HG03135 (cell line): ENCODE measurements around the gene HOXB7.

ENCODE experiments used
- ATAC-seq: cut with Tn5 transposase; IDR thresholded peaks from one replicate; pipeline ENCODE4 v1.9.1; 2021; ENCODE audit warnings: mild to moderate bottlenecking, moderate library complexity; ENCODE audit not compliant: unreplicated experiment

HOXB7 gene

DNA sequence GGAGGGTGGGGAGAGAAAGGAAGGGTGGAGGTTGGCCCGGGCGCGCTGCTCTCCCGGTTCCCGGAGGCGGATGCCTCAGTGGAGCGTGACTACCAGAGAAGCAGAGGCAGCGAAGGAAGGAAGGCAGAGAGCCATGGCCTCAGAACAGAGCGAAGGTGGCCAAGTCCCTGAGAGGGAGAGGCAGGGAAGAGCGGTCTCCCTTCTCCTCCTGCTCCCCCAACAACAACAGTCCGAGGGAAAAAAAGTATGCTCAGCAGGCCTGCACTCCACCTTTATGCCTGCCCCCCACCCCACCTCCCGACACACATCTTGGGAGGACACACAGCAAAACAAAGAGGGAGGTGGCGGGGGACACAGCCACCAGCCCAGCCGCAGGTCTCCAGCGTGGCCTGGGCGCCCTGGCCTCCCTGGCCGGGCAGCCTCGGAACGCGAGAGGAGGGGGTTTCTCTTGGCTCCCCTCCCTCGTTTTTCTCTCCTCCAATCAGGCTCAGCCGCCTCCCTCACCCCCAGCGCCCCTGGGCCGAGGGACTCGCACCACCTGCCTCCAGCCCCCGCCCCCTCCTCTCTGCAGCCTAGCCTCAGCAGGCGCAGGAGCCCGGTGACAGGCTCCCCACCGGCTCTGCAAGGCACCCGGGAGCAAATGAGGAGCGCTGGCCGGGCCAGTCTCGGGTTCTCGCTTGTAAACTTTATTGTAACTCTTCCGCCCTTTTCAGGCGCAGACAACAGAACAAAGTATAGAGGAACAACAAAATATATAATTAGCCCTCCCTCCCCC is 1.1 kb upstream of the HOXB7 start:
- ATAC-seq, result no peak

DNA sequence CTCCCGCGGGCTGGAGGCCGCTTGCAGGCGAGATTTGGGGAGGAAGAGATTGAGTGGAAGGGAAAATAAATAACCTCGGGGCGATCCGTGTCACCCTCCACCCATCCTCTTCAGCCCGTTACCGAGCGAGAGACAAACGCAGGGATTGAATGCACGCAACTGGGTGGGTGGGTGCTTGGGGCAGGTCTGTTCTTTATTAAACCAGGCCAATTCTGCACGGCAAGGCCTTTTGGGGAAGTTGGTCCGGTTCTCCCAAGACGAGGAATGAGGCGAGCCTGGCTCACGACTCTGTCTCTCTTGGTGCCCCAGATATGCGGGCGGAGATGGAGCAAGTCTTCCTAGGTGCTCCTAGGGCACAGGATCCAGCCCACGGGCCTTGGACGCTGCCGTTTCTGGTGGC is 396 bp upstream of the HOXB7 start:
- no peak for ATAC-seq

DNA sequence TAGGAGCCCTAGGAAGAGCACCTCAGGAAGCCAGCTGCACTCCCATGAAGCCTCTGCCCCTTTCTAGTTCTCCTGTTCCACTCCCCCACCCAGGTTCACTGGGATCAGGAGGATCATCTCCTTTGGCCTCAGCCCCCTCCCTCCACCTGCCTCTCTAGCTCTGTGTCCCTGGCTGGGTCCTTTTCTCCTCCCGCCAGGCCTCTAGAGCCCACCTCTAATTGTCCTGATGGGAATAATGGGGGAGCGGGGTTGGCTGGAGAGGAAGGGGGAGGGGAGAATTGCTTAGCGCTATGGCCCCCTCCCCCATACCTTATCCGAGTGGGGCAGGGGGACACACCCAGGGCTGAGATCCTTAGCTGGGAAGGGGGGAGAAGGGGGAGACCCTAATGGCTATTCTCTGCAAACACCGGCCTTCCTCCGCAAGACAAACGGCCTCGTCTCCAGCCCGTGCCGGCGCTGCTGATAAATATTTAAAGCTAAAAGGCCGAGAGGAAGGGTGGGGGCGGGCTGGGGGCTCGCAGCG is 997 bp downstream of the HOXB7 start:
- no peak for ATAC-seq

DNA sequence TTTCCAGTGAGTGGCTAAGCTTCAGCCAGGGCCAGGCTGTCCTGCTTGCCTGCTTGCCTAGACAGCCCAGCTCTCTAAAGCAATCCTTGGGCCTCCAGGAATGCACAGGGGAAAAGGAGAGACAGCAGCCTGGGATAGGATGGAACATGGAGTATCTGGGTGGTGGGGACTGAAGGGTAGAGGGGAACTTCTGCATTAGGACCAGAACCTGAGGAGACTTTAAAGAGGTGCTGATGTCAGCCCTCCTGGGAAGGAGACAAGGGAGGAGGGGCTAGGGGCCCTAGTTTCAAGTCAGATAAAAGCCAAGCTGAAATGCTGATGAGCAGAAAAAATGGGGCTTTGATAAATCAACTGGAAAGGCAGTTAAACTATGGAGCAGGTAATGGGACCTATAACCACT is 1.8 kb downstream of the HOXB7 start:
- no peak for ATAC-seq

DNA sequence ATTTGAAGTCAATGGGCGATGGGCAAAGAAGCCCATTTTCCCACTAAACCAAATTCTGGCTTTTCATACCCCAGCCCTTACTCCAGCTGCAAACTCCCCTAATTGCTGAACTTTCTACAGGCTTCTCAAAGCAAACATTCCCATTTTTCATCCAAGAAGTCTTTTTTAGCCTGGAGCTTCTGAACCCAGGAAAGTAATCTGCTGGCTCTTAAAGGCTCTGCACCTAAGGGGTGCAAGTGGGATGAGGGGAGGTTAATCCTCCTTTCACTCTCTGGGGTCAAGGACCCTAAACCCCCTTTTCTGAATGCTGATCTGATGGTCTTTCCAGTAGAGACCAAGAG is 2.4 kb downstream of the HOXB7 start:
- no peak for ATAC-seq

DNA sequence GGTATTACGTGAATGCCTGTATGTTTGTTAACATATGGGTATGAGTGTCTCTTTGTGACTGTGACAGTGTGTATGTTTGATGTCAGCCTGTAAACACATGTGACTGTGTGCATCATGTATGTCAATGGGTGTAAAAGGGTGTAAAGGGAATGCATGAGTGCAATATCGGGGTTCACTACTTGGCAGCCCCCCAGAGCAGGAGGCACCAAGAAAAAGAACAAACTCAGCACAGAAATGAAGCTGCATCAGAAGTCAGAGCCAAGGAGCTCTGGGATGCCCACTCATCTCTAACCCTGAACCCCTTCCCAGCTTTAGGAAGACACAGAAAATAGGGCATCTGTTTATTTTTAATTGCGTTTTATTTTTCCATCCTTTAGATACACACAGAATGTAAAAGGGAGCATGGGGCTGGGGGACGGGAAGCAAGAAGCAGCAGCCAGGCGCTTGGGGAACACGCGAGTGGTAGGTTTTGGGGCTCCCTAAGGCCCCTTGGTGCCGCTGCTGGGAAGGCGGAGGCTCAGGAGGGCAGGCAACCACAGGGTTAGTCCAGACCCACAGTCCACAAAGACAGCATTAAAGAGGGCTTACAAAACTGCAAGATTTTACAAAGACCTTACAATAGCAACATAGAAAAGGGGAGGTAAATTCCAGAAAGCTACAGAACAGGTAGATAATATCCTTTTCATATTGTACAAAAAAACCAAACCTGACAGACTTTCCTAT is 3.8 kb downstream of the HOXB7 start:
- no peak for ATAC-seq

DNA sequence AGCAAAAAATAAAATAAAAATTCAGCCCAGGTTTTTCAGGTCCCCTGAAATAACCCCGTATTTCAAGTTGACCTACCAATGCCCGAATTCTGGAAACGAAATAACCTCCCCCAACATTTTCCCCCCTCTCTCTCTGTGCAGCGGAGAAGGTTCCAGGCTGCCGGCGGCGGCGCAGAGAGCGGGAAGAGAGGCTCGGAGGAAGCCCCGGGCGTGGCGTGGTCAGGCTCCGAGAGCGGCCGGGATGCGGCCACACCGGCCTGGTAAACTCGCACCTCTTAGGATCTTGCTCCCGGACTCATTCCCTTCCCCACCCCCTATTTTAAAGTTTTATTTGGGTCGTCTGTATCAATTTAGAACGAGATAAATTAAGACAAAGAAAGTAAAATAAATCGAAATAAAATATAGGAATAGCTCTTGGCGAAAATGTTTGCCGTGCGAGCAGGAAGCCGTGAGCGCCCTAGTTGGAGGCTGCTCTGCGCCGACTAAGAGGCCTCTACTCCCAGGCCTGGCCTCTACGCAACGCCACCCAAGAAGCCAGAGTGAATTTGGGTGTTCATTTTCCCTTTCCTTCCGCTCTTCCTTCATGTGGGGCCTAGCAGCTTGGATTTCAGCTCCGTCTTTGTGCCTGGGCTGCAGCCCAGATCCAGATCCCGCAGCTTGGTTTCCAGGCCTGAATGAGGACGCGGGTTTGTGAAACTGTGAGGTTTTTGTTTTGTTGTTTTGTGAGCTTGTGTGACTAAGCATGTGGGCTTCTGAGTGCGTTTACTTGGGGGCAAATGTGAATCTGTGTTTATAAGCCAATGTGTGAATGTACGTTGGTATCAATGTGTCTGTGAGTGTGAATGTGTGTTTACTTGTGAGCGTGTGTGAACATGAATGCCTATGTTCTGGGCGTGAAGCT is 4.6 kb downstream of the HOXB7 start:
- no peak for ATAC-seq

DNA sequence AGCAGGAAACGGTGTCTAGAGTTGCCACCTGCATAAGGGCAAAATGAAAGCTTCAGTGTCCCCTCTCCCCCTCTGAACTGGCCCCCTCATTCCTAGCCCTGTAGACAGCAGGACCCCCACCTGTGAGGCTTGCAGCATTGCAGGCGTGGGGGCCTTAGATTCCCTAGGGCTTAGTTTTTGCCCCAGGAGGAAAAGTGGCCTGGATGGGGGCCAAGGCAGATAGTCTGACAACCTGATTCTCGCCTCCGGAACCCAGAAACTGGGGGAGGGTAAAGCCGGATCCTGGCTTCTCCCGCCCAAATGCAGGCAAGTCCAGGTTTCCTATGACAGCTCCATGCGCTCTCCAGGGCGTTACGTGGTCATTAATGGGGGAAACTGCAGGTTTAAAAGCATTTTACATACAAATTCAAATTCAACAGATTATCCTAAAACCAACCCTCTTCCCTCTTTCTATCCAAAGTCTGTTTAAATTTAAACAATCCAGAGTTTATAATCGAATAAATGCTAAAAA is 5.4 kb downstream of the HOXB7 start:
- ATAC-seq, result no peak

DNA sequence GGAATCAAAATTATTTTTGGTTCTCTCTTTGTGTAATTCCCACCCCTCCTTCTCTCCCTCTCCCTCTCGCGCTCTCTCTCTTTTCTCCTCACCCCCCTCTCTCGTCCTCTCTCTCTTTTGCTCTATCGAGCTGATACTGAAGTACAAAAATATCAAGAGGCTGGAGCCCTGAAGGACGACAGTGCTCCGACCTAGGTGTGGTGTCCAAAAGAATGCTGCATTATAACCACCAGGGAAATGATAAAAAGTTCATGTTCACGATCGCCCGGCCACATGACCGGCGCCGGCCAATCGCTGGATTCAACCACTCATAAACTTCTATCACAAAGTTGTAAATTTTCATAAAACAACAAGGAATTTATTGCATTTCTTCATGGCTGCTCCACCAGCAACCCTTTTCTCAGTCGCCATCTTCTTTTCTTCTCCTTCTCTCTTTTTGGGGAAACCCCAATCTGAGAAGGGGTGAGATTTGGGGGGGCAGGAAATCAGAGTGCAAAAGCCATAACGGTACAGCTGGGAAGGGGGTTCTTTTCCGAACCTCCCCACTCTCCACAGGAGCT is 6.0 kb downstream of the HOXB7 start, which contains the start of gene HOXB6:
TSS of gene HOXB6 (minus strand) at position 217 of the 560 bp plus-strand sequence. CDS start 6,836 bp downstream, outside the sequence.
- ATAC-seq, result no peak

DNA sequence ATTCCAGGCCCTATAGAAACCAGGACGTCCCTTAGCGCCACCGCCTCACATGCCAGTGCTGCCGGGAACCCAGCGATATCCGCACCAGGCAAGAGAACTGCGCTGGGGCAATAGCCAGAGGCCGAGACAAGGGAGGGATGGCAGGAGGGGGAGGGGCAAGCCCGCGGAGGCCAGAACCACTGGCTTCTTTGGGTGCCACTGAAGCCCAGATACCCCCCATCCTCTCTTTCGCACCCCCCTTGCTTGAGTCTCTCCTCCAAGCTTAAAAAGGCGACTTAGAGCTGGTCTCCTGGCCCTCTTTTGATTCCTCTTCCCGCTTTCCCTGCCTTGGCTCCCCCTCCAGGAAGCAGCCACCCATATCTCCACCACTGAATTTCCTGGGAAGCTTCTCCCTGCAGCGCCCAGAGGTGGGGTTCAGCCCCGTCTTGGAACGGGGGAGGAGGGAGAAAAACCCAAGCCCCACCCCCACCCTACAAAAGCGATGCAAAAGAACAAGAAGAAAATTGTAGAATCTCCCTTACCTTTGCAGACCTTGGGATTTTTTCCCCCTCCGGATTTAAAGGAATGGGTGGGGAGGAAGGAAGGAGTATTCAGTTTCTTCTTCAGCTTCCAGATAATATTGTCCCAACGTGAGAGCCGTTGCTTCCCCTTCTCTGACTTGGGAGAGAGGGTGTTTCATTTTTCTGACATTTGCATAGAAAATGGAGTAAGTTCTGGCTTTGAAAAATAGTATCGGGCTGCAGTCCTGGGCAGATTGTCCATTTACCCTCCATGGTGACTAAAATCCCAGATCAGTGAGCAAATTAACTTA is 6.7 kb downstream of the HOXB7 start:
- no peak for ATAC-seq

DNA sequence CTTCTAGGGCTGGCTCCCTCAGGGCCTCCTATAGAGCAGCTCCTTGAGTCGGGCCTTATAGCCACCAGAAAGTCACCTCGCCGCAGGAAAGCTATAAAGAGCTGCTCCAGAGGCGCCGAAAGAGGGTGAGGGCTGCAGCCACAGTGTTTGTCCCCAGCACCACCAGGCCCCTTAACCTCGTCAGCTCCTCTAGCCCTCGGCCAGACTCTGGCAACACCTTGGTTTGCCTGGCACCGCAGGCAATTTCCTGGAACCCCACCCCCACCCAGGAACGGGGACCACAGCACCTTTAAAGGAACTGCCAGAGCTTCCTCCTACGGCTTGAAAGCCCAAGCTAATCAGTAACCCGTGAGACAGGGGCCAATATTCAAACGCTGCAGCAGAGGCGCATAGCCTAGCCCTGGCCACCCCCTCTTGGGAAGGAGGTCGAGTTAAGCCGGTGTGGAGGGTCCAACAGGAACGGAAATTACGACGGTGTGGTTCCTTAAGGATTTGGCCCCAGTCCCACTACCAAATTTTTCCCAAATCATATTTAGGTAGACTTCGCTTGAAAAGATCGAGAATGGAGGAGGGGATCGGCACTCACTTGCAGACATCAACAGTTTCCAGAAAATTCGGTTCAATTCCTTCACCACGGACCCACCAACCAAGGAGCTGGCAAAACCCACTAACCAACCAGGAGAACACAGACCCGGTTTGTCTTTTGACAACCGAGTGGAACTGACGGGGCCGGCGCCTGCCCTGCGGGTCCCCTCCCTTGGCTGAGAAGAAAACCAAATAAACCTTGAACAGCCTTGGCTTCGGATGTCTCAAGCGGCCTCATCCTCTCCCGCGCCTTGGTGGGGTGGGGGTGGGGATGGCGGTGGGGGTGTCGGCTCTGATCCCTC is 9.0 kb downstream of the HOXB7 start:
- ATAC-seq, result no peak

DNA sequence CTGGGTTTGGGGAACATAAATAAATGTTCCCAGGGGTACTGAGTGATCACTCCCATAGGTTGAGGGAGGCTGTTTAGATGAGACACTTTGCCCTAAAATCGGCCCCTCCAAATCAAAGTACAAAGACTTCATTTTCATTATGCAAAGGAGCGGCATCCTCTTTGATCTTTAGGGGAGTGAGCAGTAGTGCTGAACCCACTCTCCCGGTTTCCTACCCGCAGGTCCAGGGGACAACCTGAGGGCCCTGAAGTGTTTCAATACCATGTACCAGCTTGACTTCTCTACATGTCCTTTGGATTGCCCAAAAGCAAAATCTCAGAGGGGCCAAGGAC is 9.6 kb downstream of the HOXB7 start:
- no peak for ATAC-seq

DNA sequence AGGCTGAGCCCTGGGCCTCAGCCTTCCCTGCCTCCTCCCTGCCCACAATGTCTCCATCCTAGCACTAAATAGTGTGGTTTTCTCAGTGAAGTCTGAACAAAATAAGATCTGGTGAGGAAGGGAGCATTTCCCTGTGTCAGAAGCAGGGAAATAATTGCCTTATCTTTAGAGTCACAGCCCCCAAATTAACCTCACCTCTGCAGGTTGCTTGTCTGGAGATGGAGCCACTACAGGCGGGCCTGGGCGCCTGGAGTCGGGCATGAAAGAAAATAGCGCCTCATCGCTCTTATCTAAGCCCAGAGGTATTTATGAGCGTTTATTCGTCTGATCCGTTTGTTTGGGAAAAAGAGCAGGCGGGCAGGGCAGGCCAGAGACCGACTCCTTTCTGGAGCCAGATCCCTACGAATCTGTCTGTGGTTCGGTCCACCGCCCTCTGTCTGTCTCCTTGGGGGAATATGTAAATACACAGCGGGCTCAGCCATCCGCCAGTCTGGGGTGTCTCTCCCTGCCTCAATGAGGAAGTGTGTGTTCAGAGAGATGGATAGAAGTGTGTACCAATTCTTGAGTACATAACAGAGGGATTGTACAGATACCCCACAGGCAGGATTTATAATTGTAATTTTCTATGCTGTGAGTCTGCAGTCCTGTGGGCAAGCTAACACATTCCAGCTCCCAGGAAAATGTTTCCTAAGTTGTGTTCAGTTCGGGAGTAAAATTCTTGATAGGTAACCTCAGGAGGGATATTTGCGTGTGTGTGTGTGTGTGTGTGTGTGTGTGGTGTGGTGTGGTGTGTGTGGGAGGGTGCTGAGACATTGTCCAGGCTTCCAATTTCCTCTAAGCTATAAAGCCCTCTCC is 10.3 kb downstream of the HOXB7 start:
- no peak for ATAC-seq

DNA sequence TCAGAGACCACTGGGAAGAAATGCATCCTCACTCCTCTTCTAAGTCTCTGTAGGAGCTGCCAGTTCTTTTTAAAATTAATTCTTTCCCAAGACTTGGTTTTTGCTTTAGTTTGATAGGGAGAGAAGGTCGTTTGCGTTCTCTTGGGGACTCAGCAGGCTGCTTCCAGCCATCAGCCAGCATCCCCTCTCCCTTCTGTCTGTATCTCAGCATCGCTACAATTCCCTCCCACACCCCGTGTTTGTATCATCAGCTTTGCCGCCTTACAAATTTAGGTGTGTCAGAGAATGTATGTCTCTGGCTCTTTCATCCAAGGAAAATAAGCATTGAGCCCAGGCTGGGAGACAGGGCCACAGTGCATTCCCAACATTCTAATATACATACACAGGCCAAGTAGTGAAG is 11.5 kb downstream of the HOXB7 start:
- no peak for ATAC-seq

DNA sequence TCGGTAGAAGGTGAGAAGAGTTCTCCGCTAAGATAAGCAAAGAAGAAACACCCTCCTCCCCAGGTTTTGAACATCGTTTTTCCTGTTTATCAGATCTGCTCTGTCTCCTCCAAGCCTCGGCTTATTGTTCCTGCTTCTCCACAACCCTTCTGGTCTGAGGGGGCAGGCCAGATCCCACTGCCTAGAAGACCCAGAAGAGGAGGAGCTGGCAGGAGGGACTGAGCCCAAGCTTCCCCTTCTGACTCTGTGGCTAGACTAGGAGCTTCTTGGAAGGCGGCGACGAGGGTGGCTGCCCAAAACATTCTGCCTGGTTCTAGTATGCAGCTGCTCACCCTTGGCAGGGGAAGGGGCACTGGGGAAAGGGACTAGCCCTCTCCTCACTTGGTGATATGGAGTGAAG is 12.1 kb downstream of the HOXB7 start:
- ATAC-seq, result no peak

DNA sequence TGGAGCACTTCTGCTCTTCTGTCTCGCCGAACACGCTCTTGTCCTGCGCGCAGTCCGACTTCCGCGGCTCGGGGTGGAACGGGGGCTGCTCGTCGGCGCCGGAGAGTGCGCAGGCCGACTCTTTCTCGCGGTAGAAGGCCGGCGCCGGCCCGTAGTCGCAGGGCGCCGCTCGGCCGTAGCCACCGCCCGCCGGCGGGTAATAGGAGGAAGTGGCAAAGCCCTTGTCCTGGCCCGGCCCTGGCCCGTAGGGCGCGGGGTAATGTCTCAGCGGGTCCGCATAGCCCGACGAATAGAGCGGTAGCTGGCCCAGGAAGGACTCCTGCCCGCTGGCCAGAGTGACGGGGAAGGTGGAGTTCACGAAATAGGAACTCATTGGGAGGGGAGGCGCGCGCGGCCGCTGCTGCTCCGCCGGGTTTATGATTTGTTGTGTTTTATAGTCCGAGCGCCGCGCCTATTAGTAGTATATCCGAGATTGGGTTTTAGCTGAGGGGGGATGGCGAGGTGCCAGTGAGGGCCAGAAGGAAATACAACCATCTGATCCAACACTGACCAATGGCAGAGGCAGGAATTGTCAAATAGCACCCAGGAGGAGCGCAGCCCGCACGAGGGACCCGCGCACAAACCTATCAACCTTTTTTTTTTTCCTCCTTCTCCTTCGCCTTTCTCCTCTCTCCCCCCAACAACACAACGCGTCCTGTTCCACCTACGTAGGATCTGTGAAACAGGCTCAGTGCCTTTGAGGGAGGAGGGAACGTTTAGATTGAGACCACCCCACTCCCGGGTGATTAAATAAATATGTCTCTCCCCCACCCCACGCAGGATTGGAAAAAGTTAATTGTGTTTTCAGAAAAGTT is 12.8 kb downstream of the HOXB7 start:
- no peak for ATAC-seq

DNA sequence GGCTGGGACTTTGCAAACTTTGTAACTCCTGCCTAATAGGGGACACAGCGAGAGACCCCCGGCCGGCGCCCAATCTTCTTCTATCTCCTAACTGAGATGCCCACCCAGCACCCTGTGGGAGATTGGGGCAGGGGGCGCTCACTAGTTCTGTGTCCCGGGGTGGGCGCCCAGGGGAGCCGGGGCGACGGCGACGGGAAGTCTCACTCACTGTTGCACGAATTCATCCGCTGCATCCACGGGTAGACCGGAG is 13.4 kb downstream of the HOXB7 start:
- ATAC-seq, result no peak
